Measurements from ENCODE around the gene ATP1B3. TPM values are rescaled to one million over a fixed set of nuclear protein-coding genes. Genes with fewer than 3 reads are reported as not detected.
"Not testable (repeated sequence)": the region's sequence is repeated elsewhere in the genome, so short reads cannot be mapped to it uniquely, and the experiment has no call there.

Gene ATP1B3
- total RNA-seq, 1 experiment from 2014 or later = 205 TPM

GRCh38 chr3:141904203-141904602 lies 27.8 kb downstream of the ATP1B3 start:
- DNase-seq (ENCODE audit: low read depth) = no peak

- peak; percentile 20 for DNase-seq (ENCODE audit: low read depth)
Observed at GRCh38 chr3:141905129-141905528, 28.7 kb downstream of the ATP1B3 start.

DNA sequence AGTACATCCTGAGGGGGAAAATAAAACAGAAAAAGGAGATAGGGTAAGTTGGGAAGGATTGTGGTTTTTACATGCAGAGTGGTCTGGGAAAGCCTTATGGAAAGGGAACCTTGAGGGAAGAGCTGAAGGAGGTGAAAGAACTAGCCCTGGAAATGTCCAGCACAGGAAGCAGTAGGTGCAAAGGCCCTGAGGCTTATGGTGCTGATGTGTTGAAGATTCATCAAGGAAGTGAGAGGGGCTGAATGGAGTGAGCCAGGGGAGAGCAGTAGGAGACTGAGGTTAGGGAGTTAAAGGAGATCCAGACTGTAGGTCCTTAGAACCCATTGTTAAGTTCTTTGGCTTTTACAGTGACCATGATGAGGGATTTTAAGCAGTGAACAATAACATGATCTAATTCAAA lies 33.0 kb downstream of the ATP1B3 start:
- no peak for DNase-seq (ENCODE audit: low read depth)

DNA sequence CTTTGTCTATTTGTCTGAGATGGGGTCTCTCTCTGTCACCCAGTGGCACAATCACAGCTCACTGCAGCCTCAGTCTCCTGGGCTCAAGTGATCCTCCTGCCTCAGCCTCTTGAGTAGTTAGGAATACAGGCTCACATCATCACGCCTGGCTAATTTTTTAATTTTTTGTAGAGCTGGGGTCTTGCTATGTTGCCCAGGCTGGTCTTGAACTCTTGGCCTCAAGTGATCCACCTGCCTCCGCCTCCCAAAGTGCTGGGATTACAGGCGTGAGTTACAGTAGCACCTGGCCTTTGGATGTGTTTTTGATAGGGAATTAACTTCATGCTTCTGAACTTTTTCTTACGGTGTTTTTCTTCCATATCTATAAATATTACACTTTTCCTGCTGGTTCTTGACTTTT lies 33.5 kb downstream of the ATP1B3 start:
- DNase-seq (ENCODE audit: low read depth) = not testable (repeated sequence)

GRCh38 chr3:141913150-141913811 lies 36.8 kb downstream of the ATP1B3 start:
- peak; percentile 73 for DNase-seq (ENCODE audit: low read depth)

DNA sequence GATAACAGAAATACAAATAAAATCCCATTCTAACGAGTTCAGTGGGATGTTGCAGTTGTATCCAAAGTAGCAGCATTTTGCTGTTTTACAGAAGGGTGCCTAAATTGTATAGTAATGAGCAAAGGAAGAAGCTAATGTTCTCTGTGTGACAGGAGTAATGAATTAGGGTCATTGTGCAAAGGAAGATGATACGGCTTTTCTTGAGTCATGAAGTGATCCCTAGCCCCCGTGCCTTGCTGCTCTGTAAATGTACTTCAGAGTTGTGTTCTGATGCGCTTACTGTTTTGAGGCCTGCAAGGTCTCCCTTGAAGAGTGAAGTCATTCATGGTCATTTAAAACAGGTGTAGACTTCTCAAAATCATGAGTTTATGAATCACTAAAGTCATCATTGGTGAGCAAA lies 37.9 kb downstream of the ATP1B3 start:
- DNase-seq (ENCODE audit: low read depth) = no peak

GRCh38 chr3:141915016-141915415 lies 38.6 kb downstream of the ATP1B3 start:
- no peak for DNase-seq (ENCODE audit: low read depth)

- DNase-seq (ENCODE audit: low read depth) = peak; percentile 46
Observed at GRCh38 chr3:141915766-141916165, 39.3 kb downstream of the ATP1B3 start.

- no peak for DNase-seq (ENCODE audit: low read depth)
Observed at GRCh38 chr3:141920701-141921100, 44.3 kb downstream of the ATP1B3 start.

DNA sequence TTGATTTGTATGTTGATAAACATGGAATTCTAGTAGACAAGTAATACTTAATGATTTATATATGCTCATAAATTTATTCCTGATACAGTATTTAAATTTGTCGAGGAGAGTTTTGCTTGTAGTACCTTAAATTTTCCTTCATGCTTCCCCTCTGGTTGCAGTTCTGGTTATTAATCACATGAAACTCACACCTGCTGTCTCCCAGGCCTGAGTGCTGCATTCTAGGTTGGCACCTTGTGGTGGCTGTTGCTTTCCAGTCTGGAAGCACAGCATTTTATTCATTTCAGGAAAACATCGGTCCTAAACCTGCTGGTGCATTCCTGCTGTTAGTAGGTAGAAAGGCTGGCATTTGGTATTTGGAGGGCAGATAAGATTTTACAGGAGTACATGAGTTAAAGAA lies 44.9 kb downstream of the ATP1B3 start:
- DNase-seq (ENCODE audit: low read depth) = no peak

DNA sequence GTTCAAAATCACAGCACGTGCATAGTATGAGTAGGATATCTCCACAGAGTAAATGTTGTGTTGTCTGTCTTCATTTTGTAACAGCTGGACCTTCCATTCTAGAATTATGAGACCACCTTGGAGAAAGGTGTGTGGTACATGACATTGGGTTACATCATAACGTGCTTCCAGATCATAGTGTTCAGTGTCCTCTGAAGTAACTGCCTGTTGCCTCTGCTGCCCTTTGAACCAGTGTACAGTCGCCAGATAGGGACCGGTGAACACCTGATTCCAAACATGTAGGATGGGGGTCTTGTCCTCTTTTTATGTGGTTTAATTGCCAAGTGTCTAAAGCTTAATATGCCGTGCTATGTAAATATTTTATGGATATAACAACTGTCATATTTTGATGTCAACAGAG lies 49.2 kb downstream of the ATP1B3 start:
- not testable (repeated sequence) for DNase-seq (ENCODE audit: low read depth)

DNA sequence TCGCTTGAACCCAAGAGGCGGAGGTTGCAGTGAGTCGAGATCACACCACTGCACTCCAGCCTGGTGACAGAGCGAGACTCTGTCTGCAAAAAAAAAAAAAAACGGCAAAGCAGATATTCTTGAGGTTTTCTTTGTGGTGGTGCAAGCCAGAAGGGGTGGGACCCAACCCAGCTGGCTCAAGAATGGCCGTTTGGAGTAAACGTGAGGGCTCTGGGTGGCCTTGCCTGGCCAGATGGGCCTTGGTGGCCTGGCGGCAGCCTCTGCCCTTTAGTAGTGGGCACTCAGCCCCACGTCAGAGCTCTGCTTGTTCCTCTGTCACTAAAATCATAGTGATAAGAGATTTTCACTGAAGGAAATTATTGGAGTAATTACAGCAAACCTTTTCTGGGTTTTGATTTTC lies 50.5 kb downstream of the ATP1B3 start:
- no peak for DNase-seq (ENCODE audit: low read depth)

GRCh38 chr3:141928631-141929270 lies 52.3 kb downstream of the ATP1B3 start:
- no peak for DNase-seq (ENCODE audit: low read depth)

DNA sequence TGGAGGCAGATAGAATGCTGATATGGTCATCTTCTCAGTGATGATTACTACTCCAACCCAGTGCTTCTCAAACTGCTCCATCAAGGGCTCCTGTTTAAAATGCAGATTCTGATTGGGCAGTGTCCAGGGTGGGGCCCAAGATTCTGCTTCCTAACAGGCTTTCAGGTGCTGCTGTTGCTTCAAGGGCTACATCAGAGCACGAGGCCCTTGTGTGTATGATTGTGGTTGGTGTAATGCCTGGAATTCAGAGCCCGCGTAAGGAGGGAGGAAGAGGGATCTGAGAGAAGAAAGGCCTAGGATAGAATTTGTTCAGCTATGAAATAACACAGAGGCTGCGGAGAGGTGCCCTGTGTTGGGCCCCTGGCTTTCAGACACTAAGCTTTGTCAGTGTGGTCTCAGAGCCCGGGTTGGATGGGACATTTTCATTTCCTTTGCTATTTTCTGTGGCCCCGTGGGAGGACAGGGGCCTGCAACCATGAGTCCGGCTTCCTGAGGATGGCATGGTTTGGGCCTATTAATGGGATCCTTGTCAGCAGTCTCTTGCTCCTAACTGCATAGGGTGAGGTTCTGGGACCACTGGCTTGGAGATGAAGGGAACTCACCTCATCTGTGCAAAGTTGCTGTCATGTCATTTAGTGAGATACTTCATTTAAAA lies 53.0 kb downstream of the ATP1B3 start:
- DNase-seq (ENCODE audit: low read depth) = no peak

- no peak for DNase-seq (ENCODE audit: low read depth)
Observed at GRCh38 chr3:141930801-141931200, 54.4 kb downstream of the ATP1B3 start.

DNA sequence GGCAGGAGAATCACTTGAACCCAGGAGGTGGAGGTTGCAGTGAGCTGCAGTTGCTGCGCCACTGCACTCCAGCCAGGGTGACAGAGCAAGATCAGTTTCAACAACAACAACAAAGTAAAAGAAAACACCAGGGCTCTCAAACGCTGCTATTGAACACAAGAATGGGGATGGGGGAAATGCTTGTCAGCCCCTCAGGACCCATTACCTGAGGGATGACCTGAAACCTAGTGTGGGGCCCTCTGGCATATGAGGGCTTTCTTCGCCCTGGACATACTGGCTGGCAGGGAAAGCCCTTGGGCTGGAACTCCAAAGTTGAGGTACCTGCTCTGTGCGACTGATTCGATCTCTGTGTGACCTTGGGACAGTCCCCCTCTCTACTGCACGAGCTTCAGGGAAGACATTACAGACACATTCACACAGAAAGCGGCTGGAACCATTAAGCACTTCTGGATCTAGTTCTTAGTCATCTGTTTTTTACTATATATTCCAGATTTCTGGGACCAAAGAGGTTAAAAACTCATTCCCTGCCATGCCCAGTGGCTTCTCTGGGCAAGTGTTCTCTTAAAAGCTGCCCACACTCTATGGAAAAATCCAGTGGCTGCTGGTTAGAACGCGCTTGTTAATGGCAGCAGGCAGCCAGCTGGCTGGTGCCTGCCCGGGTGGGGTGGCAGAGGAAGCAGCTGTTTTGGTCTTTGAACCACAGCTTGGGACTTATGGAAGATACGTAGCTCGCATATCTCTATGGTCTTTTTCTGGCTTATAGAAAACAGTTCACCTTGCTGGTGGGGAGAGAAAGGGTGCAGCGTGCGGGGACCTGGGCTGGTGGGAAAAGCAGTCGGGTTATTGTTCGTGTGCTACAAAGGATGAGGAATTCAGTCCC lies 57.2 kb downstream of the ATP1B3 start:
- no peak for DNase-seq (ENCODE audit: low read depth)

DNA sequence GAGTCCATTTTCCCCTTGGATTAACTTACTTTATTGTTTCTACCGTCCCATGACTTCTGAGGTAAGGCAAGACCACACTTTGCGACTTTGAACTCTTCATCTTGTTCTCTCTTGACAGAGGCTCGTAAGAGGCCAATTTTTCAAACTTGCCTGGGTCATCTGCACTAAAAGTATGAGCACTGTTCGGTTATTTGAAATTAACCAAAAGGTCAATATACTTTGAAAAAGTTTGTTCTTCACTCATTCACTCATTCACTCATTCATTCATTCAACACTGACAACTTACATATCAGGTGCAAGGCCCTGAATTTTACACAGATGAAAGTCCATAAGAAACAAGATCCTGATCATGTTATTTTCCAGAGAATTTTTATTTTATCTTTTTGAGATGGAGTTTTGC lies 57.9 kb downstream of the ATP1B3 start:
- DNase-seq (ENCODE audit: low read depth) = no peak

DNA sequence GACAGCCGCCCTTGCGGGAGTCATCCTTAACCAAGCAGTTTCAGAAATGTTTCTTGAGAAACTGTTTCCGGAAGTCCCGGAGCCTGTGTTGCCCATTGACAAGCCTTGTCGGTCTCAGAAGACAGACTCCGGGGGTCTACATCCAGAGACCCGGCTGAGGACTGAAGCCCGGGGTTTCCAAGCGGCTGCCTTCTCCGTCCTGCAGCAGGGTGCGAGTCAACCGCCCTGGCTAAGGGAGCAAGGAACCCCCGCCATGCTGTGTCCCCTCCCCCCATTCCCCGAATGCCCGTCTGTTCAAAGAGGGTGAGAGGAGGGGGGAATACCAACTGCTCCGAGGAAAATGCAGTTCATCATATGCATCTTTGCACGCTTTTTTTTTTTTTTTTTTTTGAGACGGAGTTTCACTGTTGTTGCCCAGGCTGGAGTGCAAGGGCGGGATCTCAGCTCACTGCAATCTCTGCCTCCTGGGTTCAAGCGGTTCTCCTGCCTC lies 61.6 kb downstream of the ATP1B3 start:
- DNase-seq (ENCODE audit: low read depth) = no peak

- DNase-seq (ENCODE audit: low read depth) = no peak
Observed at GRCh38 chr3:141939759-141940158, 63.3 kb downstream of the ATP1B3 start.

DNA sequence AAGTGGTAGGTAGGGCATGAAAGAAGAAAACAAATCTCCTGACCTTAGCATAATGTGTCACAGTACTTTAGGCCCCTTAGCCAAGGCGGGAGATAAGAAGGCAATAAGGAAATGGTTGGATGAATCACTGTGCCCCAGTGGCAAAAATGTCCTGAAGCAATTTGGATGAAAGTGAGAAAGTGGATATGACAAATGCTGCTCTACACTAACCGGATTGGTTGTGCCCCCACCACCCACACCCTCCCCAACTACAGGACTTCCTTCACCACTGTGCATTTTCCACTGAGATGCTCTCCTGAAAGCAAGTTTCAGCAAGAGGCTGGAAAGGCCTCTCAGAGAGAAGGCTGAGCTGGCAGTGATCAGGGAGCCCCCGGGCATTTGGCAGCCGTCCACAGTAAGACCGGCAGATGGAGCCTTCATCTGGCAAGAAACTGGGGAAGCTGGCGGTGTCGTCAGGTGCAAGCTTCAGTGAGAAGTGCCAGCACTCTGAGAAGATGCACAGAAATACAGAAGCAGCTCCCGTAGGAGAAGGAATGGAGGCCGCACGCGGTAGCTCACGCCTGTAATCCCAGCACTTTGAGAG lies 63.8 kb downstream of the ATP1B3 start:
- peak; percentile 100 for DNase-seq (ENCODE audit: low read depth)

DNA sequence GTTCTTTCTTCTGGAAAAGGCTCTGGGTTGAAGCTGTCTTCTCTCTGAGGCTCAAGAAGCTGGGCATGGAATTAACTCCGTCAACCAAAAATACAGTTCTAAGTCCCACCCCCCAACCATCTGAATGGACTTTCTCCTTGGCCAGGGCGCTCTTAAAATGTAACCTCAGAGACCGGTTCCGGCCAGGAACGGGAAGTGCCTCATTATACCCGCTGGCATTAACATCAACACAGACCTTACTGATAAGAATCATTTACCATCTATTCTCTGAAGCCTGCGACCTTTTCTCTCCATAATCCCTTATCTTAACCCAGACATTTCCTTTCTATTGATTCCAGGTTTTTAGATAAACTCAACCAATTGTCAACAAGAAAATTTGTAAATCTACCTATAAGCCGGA lies 64.7 kb downstream of the ATP1B3 start:
- peak; percentile 77 for DNase-seq (ENCODE audit: low read depth)

DNA sequence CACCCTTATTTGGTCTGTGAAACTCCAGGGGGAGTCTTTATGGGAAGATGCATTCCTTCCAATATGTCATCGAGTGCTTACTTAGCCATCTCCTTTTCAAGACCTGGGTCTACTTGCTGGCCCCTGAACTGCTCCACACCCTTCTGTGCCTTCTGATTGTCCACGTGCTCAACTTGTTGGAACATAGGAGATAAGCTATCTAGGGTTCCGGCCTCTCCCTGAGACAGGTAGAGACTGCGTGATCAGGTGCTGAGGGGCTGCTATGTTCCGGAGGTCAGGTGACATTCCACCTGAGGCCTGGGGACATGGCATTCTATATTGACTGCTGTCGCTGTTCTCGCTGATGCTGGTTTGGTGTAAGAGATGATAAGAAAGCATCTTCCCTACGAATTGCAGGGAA lies 65.6 kb downstream of the ATP1B3 start:
- no peak for DNase-seq (ENCODE audit: low read depth)
